Epithelial cell of proximal tubule (primary cell): ENCODE results near the gene AAMDC. TPM values are rescaled to one million over a fixed set of nuclear protein-coding genes. Genes with fewer than 3 reads are reported as not detected.

Experiments
- DNase-seq: peaks from one replicate; pipeline ENCODE4 v3.0.0-alpha.2; 2011; ENCODE audit warnings: low read depth
- H3K4me3 ChIP-seq: 2 replicates; pipeline ENCODE4 v1.5.1; 2011; ENCODE audit warnings: low read depth, mild to moderate bottlenecking, low read length
- CTCF ChIP-seq: conservative IDR thresholded peaks from 2 replicates; pipeline ENCODE4 v1.5.1; 2012; ENCODE audit warnings: low read depth, mild to moderate bottlenecking, low read length
- total RNA-seq: library from RNA; depleted of rRNA; stranded (reverse); fragments of >200 nt; gene quantifications from 2 replicates; pipeline ENCODE4 v1.2.3, GENCODE V29; 2015

The AAMDC gene
- total RNA-seq, 1 donor from 2014 or later = 19.3 TPM

- no peak overlapping the region for H3K4me3 ChIP-seq
- TF ChIP-seq CTCF = no peak
- no peak for DNase-seq
These were observed 36.4 kb upstream of the AAMDC start for GRCh38 chr11:77784572-77784971.

GRCh38 chr11:77789061-77789730 lies 31.7 kb upstream of the AAMDC start:
- no peak for DNase-seq
- H3K4me3 ChIP-seq = no peak overlapping the region
- no peak for TF ChIP-seq CTCF

GRCh38 chr11:77789731-77790476 lies 31.0 kb upstream of the AAMDC start:
- DNase-seq = no peak
- no peak overlapping the region for H3K4me3 ChIP-seq
- TF ChIP-seq CTCF = no peak

- no peak for DNase-seq
- no peak overlapping the region for H3K4me3 ChIP-seq
- TF ChIP-seq CTCF = no peak
These were observed 29.6 kb upstream of the AAMDC start for GRCh38 chr11:77791301-77791700.

- H3K4me3 ChIP-seq = no peak overlapping the region
- TF ChIP-seq CTCF = no peak
These were observed 27.0 kb upstream of the AAMDC start for GRCh38 chr11:77793972-77794371.

GRCh38 chr11:77799338-77799737 lies 21.6 kb upstream of the AAMDC start:
- no peak for DNase-seq
- H3K4me3 ChIP-seq = no peak overlapping the region
- no peak for TF ChIP-seq CTCF

More at GRCh38 chr11:77793972-77794371, 27.0 kb upstream of the AAMDC start:
- DNase-seq = no peak
